NAMALWA (cell line): ENCODE results near the gene ODF2.
"Not testable (repeated sequence)": the region's sequence is repeated elsewhere in the genome, so short reads cannot be mapped to it uniquely, and the experiment has no call there.

Experiments used
- DNase-seq: peaks from one replicate; pipeline ENCODE4 v3.0.0-alpha.2; 2015; ENCODE audit warnings: low spot score

The ODF2 gene

DNA sequence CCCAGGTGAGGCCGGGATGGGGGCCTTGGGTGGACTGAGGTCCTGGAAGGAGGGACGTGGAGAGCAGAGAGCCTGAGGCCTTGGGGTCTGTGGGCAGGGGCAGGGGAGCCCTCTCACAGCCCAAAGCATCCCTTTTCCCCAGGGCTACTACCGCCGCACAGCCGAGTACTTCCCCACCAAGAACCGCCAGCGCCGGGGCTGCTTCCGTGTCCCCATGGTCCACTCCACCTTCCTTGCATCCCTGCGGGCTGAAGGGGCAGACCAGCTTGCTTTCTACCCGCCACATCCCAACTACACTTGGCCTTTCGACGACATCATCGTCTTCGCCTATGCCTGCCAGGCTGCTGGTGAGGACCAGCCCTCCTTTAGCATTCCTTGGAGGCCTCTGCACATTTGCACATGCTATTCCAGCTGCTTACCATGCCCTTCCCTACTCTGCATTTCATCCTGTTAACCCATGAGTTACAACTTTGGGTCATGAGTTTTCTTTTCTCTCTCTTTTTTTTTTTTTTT, 31.5 kb upstream of the ODF2 start:
- DNase-seq = no peak

DNA sequence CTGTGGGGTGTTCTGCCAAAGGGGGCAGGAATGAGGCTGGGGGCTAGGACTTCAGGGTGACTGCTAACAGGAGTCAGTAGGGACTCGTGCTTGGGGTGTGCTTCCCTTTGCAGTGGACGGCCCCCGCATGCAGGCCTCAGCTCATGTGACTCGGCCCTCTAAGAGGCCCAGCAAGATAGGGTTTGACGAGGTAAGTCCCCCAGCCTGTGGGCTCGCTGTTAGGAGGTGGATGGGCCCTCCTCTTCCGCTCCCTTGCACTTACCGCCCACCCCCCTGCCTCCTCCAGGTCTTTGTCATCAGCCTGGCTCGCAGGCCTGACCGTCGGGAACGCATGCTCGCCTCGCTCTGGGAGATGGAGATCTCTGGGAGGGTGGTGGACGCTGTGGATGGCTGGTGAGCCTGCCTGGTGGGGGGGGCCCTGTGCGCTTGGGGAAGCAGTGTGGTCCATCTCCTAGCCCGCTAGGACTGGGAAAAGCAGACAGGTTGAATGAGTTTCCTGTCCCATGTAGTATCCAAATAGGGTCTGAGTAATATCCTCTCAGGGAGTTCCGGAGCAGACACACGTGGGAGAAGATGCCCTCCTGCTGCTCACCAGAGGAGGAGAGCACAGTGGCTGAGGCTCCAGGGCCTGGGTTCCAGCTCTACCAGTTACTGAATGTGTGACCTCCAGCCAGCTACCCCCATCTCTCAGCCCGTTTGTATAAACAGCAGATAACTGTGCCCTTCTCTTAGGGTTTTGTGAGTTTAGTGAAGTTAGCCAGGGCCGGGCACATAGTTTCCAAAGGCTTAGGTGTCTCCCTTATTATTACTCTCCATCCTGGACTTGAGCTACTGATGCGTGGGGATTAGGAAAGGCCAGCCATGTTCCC, 26.9 kb upstream of the ODF2 start:
- no peak for DNase-seq

DNA sequence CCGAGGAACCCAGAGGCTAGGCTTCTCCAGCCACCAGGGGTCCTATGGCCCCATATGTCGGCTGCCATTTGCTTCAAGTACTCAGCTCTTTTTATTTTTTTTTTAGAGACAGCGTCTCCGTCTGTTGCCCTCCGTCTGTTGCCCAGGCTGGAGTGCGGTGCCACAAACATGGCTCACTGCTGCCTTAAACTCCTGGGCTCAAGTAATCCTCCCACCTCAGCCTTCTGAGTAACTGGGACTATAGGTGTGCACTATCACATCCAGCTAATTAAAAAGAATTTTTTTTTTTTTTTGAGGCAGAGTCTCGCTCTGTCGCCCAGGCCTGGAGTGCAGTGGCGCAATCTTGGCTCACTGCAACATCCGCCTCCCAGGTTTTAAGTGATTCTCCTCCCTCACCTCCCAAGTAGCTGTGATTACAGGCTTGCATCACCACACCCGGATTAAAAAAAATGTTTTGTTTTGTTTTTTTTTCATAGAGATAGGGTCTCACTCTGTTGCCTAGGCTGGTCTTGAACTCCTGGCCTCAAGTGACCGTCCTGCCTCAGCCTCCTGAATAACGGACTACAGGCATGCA, 26.2 kb upstream of the ODF2 start:
- no peak for DNase-seq

DNA sequence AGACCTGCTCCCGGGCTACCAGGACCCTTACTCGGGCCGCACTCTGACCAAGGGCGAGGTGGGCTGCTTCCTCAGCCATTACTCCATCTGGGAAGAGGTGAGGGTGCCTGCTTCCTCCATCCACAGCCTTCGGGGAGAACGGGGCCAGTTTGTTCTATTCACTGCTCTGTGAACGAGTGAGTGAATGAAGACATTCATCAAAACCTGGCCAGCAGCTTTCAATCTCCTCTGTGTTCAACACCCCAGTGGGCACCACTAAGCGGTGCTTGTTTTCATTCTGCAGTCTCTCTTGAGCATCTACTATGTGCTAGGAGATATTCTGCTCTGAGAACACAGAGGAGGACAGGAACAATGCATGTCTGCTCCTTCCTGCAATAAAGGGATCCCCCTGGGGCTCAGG, 24.6 kb upstream of the ODF2 start:
- DNase-seq = no peak

DNA sequence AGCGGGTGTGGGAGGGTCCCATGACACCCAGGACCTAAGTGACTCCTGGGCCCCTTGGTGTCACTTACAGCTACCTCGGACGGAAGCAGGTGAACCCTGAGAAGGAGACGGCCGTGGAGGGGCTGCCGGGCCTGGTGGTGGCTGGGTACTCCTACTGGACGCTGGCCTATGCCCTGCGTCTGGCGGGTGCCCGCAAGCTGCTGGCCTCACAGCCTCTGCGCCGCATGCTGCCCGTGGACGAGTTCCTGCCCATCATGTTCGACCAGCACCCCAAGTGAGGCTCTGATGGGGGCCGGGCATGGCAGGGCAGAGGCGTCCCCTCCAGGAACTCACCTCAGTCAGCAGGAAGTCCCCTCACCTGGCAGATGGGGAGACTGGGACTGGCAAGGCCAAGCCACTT, 21.5 kb upstream of the ODF2 start:
- DNase-seq = no peak

DNA sequence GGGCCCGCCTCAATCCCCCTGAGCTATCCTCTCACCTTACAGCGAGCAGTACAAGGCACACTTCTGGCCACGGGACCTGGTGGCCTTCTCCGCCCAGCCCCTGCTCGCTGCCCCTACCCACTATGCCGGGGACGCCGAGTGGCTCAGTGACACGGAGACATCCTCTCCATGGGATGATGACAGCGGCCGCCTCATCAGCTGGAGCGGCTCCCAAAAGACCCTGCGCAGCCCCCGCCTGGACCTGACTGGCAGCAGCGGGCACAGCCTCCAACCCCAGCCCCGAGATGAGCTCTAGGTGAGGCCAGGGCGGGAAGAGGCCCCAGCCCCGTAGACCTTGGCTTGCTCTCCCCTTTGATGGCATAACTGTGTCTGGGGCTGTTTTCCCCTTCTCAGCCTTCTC, 20.2 kb upstream of the ODF2 start:
- DNase-seq = no peak

DNA sequence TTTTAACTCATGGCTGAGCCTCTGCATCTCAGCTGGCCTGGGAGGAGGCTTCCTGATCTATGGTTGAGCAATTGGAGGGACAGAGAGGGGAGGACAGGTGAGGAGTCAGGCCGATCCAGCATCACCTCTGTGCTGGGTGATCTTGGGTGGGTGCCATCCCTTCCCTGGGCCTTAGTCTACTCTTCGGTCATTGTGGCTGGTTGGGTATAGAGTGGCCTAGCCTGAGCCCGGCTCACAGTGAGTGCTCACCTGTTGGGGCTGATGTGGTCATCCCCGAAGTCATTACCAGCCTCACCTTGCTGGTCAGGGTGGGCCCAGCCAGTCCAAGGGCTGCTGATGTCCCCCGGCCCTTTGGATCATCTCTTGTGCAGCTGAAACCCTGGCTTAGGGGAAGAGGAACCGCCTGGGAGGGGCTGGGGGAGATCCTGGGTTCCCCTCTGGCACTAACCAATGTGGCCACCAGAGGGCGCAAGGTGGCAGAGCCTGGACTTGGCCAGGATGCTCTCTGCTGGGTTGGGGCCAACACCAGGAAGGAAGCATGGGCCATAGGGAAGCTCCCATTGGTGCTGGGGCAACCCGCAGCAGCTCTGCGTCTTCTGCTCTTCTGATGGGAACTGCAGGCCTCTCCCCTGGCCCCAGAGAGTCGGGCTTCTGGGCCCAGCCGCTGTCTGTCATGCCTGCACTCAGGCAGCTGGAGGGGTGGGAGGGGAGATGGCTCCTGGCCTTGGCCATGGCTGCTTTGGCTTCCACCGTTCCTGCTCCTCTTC, 17.3 kb upstream of the ODF2 start:
- peak; percentile 82 for DNase-seq

DNA sequence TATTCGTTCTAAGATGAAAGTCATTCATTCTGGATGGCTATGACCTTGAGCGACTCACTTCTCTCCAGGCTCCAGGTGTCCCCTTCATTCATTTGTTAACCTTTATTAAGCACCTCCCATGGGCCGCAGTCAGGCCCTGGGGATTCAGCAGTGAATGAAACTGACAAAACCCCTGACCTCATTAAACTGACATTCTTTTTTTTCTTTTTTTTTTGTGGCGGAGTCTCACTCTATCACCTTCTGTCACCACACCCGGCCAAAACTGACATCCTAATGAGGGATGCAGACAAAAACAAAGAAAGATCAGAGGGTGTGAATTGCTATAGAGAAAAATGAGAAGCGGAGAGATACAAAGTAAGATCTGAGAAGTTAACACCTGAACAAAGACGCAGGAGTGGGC, 16.5 kb upstream of the ODF2 start:
- no peak for DNase-seq

DNA sequence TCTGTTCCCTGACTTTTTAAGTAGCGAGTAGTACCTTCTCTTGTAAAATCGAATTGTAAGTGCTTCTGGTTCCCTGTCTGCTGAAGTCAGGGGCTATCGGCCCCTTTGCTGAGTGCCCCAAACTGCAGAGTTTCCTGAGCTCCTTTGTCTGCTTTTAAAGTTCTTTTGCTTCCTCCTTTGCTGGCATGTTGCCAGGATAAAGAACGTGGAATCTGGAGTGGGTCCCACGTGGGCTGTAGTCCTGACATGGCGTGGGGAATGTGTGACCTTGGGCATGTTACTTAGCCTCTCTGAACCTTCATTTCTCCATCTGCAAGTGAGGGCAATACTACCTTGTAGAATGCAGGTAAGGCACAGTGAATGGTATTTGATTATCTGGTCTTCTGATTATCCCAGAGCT, 13.7 kb upstream of the ODF2 start:
- no peak for DNase-seq

DNA sequence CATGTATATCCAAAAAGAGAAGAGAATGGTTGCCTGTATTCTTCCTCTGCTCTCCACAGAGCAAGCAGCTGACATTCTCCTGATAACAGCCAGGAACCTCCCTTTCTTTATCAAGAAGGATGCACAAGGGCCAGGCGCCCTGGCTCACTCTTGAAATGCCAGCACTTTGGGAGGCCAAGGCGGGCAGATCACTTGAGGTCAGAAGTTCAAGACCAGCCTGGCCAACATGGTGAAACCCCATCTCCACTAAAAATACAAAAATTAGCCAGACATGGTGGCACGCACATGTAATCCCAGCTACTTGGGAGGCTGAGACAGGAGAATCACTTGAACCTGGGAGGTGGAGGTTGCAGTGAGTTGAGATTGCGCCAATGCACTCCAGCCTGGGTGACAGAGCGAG, 9.3 kb upstream of the ODF2 start:
- not testable (repeated sequence) for DNase-seq

DNA sequence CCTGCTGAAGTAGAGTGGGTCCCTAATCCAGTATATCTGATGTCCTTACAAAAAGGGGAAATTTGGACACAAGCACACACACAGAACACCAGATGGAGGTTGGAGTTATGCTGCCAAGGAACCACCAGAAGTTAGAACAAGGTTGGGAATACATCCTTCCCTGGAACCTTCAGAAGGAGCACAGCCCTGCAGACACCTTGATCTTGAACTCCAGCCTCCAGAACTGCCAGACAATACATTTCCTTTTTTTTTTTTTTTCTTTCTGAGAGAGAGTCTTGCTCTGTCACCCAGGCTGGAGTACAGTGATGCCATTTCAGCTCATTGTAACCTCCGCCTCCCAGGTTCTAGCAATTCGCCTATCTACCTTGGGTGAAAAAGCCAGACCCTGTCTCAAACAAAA, 7.1 kb upstream of the ODF2 start:
- no peak for DNase-seq

DNA sequence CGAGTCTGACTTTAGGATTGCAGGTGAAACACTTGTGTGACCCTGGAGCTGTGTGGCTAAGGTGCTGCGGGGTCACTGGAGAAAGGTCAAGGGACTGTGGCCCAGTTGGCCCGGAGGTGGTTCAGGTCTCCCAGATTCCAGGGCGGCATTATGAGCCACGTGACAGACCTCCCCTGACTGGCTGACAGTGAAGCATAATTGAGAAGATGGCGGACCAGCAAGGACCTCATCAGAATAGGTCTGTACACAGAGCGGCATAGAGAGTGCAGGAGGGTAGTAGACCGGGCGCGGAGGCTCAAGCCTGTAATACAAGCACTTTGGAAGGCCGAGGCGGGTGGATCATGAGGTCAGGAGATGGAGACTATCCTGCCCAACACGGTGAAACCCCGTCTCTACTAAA, 815 bp upstream of the ODF2 start:
- DNase-seq = no peak

DNA sequence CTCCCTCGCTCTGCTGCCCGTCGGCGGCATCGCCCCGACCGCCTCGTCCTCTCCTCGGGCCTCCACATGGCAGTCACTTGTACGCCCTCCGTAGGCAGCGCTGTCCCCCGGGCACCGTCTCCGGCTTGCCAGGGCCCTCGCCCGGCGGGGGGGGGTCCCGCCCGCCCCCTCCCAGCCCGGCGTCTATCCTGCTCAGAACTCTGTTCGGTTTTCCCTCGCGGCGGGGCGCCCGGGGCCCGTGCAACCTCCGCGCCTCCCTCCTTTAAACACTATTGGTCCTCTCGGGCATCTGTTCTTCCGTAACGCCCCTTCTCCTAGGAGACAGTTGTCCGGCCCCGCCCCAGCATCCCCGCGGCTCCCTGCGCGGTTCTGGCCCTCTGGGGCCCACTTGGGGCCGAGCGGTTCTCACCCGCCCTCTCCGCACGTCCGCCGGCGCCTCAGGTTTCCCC, 831 bp downstream of the ODF2 start:
- DNase-seq = peak; percentile 82

DNA sequence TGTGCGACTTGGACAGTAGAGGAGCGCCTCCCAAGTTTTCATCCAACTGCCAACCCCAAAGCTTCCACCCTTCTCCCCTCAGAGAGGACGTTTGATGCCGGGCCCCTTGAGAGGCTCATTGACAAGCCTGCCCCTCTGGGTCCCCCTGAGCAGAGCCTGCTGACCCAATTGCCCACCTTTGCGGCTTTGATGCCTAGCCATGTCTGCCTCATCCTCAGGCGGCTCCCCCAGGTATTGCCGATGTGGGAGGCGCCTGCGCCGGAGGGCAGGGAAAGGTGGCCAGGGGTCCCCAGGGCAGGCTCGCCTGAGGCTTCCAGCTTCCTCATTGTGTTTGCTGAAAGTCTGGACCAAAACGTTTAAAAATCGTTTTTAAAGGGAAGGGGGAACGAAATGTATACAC, 1.4 kb downstream of the ODF2 start:
- no peak for DNase-seq

DNA sequence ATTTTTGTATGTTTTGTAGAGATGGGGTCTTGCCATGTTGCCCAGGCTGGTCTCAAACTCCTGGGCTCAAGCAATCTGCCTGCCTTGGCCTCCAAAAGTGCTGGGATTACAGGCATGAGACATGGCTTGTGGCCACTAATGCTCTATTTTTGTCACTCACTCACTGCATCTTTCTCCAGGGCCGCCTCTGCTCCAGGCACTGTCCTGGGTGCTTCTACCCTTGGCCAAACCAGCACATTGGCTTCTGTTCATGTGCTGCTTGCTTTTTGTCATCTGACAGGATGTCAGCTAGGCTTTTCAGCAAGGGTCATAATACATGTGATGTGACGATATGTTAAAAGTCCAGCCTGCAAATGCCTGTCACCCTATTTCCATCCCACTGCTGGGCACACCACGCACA, 3.2 kb downstream of the ODF2 start:
- DNase-seq = no peak

DNA sequence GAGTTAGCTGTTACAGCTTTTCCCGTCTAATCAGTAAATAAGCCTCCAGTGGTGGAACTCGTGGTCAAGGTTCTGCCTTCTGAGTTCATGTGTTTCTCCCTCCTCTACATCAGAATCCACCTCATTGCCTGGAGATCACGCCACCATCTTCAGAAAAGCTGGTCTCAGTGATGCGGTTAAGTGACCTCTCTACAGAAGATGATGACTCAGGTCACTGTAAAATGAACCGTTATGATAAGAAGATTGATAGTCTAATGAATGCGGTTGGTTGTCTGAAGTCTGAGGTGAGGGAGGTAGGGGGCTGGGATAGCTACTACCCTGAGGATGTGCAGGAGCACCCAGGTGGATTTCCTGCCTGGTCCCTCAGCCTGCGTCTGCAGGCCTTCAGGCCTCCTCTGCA, 13.3 kb downstream of the ODF2 start:
- no peak for DNase-seq

DNA sequence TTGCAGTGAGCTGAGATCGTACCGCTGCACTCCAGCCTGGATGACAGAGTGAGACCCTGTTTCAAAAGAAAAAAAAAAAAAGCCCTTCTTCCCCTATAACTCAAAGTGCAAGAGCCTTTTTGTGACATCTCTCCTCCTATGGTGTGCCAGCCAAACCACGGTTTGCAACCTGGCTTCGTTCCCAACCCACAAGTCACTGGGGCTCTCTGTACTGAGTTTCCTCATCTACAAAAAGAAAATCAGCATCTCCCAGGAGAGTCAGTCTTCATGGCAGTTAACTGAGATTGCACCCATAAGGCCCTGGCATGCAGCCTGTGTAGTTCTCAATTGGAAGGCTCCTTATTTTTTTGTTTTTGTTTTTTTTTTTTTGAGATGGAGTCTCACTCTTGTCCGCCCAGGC, 14.8 kb downstream of the ODF2 start:
- peak; percentile 22 for DNase-seq

DNA sequence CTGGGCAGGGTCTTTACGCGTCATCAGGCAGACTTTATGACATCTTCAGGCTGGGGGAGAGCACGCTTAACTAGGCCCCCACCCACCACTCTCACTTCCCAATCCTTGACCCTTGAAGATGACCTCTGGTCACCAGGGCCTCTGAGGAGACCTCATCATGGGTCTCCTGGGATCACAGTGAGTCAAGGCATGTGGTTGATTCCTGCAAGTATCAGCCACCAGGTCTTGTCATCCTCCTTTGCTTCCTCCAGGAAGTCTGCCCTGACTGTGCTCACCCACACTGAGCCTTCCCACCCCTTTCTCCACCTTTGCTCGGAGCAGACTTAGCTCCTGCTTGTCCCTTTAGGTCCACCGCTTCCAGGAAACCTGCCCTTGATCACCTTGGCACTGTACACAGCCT, 17.3 kb downstream of the ODF2 start:
- DNase-seq = no peak

DNA sequence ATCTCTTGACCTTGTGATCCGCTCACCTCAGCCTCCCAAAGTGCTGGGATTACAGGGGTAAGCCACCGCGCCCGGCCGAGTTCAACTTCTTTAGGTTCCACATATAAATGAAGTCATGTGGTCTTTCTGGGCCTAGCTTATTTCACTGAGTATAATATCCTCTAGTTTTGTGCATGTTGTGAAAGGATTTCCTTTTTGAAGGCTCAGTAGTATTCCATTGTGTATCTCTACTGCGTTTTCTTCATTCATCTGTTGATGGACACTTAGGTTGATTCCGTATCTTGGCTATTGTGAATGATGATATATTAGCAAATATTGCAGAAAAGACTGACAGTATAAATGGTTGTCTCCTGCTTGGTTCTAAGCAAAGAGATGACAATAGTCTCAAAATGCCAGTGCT, 20.1 kb downstream of the ODF2 start:
- no peak for DNase-seq

DNA sequence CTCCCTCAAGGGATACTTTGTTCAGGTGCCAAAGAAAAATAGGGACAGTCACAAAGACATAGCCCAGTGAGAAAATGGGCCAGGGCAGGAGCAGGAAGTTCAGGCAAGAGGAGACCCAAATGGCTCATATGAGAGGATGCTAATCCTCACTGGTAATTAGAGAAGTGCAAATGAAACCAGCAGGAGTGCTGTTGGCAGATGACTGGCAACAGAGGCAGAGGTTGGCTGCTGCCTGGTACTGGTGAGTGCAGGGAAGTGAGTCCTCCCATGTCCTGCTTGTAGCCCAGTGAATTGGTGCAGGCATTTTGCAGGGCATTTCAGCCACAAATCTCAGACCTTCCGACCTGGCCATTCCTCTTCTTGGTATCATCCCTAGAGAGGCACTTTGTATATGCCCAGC, 23.5 kb downstream of the ODF2 start:
- no peak for DNase-seq

DNA sequence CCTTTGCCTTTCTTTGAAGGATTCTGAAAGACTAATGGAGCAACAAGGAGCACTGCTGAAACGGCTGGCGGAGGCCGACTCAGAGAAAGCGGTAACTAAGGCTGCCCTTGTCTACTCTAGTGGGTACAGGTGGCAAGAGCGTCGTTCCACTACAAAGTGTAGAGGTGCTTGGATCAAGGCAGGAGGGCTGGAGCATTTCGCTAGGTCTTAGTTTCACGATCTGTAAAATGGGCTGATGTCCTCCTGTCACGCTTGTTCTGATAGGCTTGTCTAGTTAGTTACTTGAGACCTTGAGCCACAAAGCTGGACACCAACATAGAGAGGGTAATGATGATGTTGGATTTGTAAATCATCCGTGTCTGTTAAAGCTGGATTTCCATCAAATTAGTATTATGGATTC, 25.8 kb downstream of the ODF2 start:
- DNase-seq = no peak

DNA sequence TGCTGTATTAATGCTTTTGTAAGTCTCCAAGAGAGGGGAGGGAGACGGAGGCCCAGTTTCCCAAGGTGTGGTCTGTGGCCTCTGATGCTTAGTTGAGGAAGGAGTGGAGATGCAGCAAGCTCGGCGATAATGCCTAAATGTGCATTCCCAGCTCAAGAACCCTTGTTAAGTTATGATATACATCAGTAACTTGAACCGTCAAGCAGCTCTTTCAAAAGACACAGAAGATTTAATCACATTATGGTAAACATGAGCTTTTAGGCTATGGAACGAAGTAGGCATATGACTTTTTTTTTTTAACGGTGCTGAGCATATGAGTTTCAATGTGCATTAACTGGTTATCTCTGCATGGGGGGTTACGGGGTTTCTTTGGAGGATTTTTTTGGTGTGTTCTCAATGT, 26.4 kb downstream of the ODF2 start:
- DNase-seq = no peak
